ENCODE data around the gene GPRIN1. TPM values are rescaled to one million over a fixed set of nuclear protein-coding genes. Genes with fewer than 3 reads are reported as not detected.

Gene GPRIN1
- total RNA-seq (2014; rRNA removed; shearing (Covaris generic); ENCODE audit: low replicate concordance) = 1.9 and 4.6 TPM in 2 replicates

- H3K4me2 ChIP-seq (ENCODE audit: low read depth, low read length, poor library complexity, severe bottlenecking) = peak within 1 kb of the TSS; percentile 95
- H3K9me3 ChIP-seq (ENCODE audit: low read length) = no peaks in the 10 kb centered on the region
- peaks cover 24% of the 10 kb centered on the region; the same call in 1 of the 2 replicates for H4K20me1 ChIP-seq (ENCODE audit: insufficient read depth, low read depth, low read length)
- no peaks in the 10 kb centered on the region for H3K9me2 ChIP-seq (replicated peaks; ENCODE audit: insufficient read depth, low read length)
- H3K4me3 ChIP-seq (ENCODE audit: low read length) = peak within 1 kb of the TSS; percentile 76
- peak; percentile 89 for DNase-seq
- peak within 1 kb of the TSS; percentile 80 for H3K9ac ChIP-seq (ENCODE audit: low read length)
- H2AFZ ChIP-seq (ENCODE audit: low read length) = peak within 1 kb of the TSS; percentile 97
- H3K79me2 ChIP-seq (ENCODE audit: low read length) = no peaks in the 10 kb centered on the region
- peaks cover 12% of the 10 kb centered on the region for H3K4me1 ChIP-seq (ENCODE audit: low read length)
- no peak within 1 kb of the TSS for H3K27ac ChIP-seq (ENCODE audit: low read length)
- H3K36me3 ChIP-seq (ENCODE audit: insufficient read depth, low read length) = no peaks in the 10 kb centered on the region
- no peaks in the 10 kb centered on the region for H3K27me3 ChIP-seq (ENCODE audit: low read length)
Observed at GRCh38 chr5:176609724-176610434, at the start of gene GPRIN1. TSS of gene GPRIN1 (minus strand) at chr5:176610156. CDS start at chr5:176599834, 10,322 bp downstream.

- Histone ChIP-seq H3K27me3 (ENCODE audit: low read length) (no peaks in the 10 kb centered on the region), H2AFZ (ENCODE audit: low read length) (no peak overlapping the region), H3K4me2 (ENCODE audit: low read depth, low read length, poor library complexity, severe bottlenecking) (no peak overlapping the region), H3K9me3 (ENCODE audit: low read length) (no peaks in the 10 kb centered on the region), H3K9me2 (replicated peaks; ENCODE audit: insufficient read depth, low read length) (no peaks in the 10 kb centered on the region), H3K36me3 (ENCODE audit: insufficient read depth, low read length) (no peaks in the 10 kb centered on the region), H3K79me2 (ENCODE audit: low read length) (no peaks in the 10 kb centered on the region), H3K4me3 (ENCODE audit: low read length) (no peak overlapping the region), H3K27ac (ENCODE audit: low read length) (no peak overlapping the region), H4K20me1 (ENCODE audit: insufficient read depth, low read depth, low read length) (peaks cover 12% of the 10 kb centered on the region; the same call in 1 of the 2 replicates), H3K4me1 (ENCODE audit: low read length) (no peaks in the 10 kb centered on the region), H3K9ac (ENCODE audit: low read length) (no peak overlapping the region)
- DNase-seq = no peak
Observed at GRCh38 chr5:176659512-176659839, 49.5 kb upstream of the GPRIN1 start.

- H3K4me2 ChIP-seq (ENCODE audit: low read depth, low read length, poor library complexity, severe bottlenecking) = no peak overlapping the region
- peaks cover 12% of the 10 kb centered on the region; the same call in 1 of the 2 replicates for H4K20me1 ChIP-seq (ENCODE audit: insufficient read depth, low read depth, low read length)
- no peaks in the 10 kb centered on the region for H3K4me1 ChIP-seq (ENCODE audit: low read length)
- H3K27ac ChIP-seq (ENCODE audit: low read length) = no peak overlapping the region
- H3K9me3 ChIP-seq (ENCODE audit: low read length) = no peaks in the 10 kb centered on the region
- no peak overlapping the region for H2AFZ ChIP-seq (ENCODE audit: low read length)
- H3K79me2 ChIP-seq (ENCODE audit: low read length) = no peaks in the 10 kb centered on the region
- DNase-seq = no peak
- H3K9me2 ChIP-seq (replicated peaks; ENCODE audit: insufficient read depth, low read length) = no peaks in the 10 kb centered on the region
- no peaks in the 10 kb centered on the region for H3K36me3 ChIP-seq (ENCODE audit: insufficient read depth, low read length)
- no peak overlapping the region for H3K9ac ChIP-seq (ENCODE audit: low read length)
- H3K4me3 ChIP-seq (ENCODE audit: low read length) = no peak overlapping the region
- no peaks in the 10 kb centered on the region for H3K27me3 ChIP-seq (ENCODE audit: low read length)
Observed at GRCh38 chr5:176658817-176659511, 49.0 kb upstream of the GPRIN1 start.

- H3K4me2 ChIP-seq (ENCODE audit: low read depth, low read length, poor library complexity, severe bottlenecking) = no peak overlapping the region
- DNase-seq = peak; percentile 85
- H3K36me3 ChIP-seq (ENCODE audit: insufficient read depth, low read length) = no peaks in the 10 kb centered on the region
- no peak overlapping the region for H2AFZ ChIP-seq (ENCODE audit: low read length)
- H3K4me3 ChIP-seq (ENCODE audit: low read length) = no peak overlapping the region
- no peaks in the 10 kb centered on the region for H3K9me3 ChIP-seq (ENCODE audit: low read length)
- H3K79me2 ChIP-seq (ENCODE audit: low read length) = no peaks in the 10 kb centered on the region
- peaks cover 12% of the 10 kb centered on the region; the same call in 1 of the 2 replicates for H4K20me1 ChIP-seq (ENCODE audit: insufficient read depth, low read depth, low read length)
- H3K27ac ChIP-seq (ENCODE audit: low read length) = no peak overlapping the region
- H3K9me2 ChIP-seq (replicated peaks; ENCODE audit: insufficient read depth, low read length) = no peaks in the 10 kb centered on the region
- H3K9ac ChIP-seq (ENCODE audit: low read length) = no peak overlapping the region
- H3K27me3 ChIP-seq (ENCODE audit: low read length) = no peaks in the 10 kb centered on the region
- H3K4me1 ChIP-seq (ENCODE audit: low read length) = no peaks in the 10 kb centered on the region
Observed at GRCh38 chr5:176658007-176658599, 48.1 kb upstream of the GPRIN1 start.

GRCh38 chr5:176656467-176656990 is 46.6 kb upstream of the GPRIN1 start:
- H3K4me1 ChIP-seq (ENCODE audit: low read length) = no peaks in the 10 kb centered on the region
- H3K9me2 ChIP-seq (replicated peaks; ENCODE audit: insufficient read depth, low read length) = no peaks in the 10 kb centered on the region
- H2AFZ ChIP-seq (ENCODE audit: low read length) = no peak overlapping the region
- no peak overlapping the region for H3K9ac ChIP-seq (ENCODE audit: low read length)
- DNase-seq = no peak
- no peaks in the 10 kb centered on the region for H3K36me3 ChIP-seq (ENCODE audit: insufficient read depth, low read length)
- H3K9me3 ChIP-seq (ENCODE audit: low read length) = no peaks in the 10 kb centered on the region
- H4K20me1 ChIP-seq (ENCODE audit: insufficient read depth, low read depth, low read length) = peaks cover 12% of the 10 kb centered on the region; the same call in 1 of the 2 replicates
- H3K79me2 ChIP-seq (ENCODE audit: low read length) = no peaks in the 10 kb centered on the region
- H3K4me3 ChIP-seq (ENCODE audit: low read length) = no peak overlapping the region
- H3K4me2 ChIP-seq (ENCODE audit: low read depth, low read length, poor library complexity, severe bottlenecking) = no peak overlapping the region
- no peak overlapping the region for H3K27ac ChIP-seq (ENCODE audit: low read length)
- no peaks in the 10 kb centered on the region for H3K27me3 ChIP-seq (ENCODE audit: low read length)

GRCh38 chr5:176654856-176655255 is 44.9 kb upstream of the GPRIN1 start:
- Histone ChIP-seq H3K4me3 (ENCODE audit: low read length) (no peak overlapping the region), H3K9ac (ENCODE audit: low read length) (no peak overlapping the region), H3K27me3 (ENCODE audit: low read length) (no peaks in the 10 kb centered on the region), H3K36me3 (ENCODE audit: insufficient read depth, low read length) (no peaks in the 10 kb centered on the region), H4K20me1 (ENCODE audit: insufficient read depth, low read depth, low read length) (peaks cover 8% of the 10 kb centered on the region; the same call in 1 of the 2 replicates), H3K9me3 (ENCODE audit: low read length) (no peaks in the 10 kb centered on the region), H3K4me1 (ENCODE audit: low read length) (no peaks in the 10 kb centered on the region), H3K27ac (ENCODE audit: low read length) (no peak overlapping the region), H3K79me2 (ENCODE audit: low read length) (no peaks in the 10 kb centered on the region), H3K9me2 (replicated peaks; ENCODE audit: insufficient read depth, low read length) (no peaks in the 10 kb centered on the region), H2AFZ (ENCODE audit: low read length) (no peak overlapping the region), H3K4me2 (ENCODE audit: low read depth, low read length, poor library complexity, severe bottlenecking) (no peak overlapping the region)
- no peak for DNase-seq

GRCh38 chr5:176653401-176654385 is 43.7 kb upstream of the GPRIN1 start:
- Histone ChIP-seq H3K79me2 (ENCODE audit: low read length) (no peaks in the 10 kb centered on the region), H3K9ac (ENCODE audit: low read length) (no peak overlapping the region), H3K9me2 (replicated peaks; ENCODE audit: insufficient read depth, low read length) (no peaks in the 10 kb centered on the region), H2AFZ (ENCODE audit: low read length) (no peak overlapping the region), H3K27me3 (ENCODE audit: low read length) (no peaks in the 10 kb centered on the region), H3K27ac (ENCODE audit: low read length) (no peak overlapping the region), H3K9me3 (ENCODE audit: low read length) (no peaks in the 10 kb centered on the region), H3K36me3 (ENCODE audit: insufficient read depth, low read length) (no peaks in the 10 kb centered on the region), H3K4me3 (ENCODE audit: low read length) (no peak overlapping the region), H4K20me1 (ENCODE audit: insufficient read depth, low read depth, low read length) (peaks cover 6% of the 10 kb centered on the region; the same call in 1 of the 2 replicates), H3K4me1 (ENCODE audit: low read length) (no peaks in the 10 kb centered on the region; the same call in 1 of the 2 replicates), H3K4me2 (ENCODE audit: low read depth, low read length, poor library complexity, severe bottlenecking) (no peak overlapping the region)
- DNase-seq = no peak
